HT-29 (cell line): ENCODE measurements around the gene BLOC1S5. TPM values are rescaled to one million over a fixed set of nuclear protein-coding genes. Genes with fewer than 3 reads are reported as not detected.
"Not testable (repeated sequence)": the region's sequence is repeated elsewhere in the genome, so short reads cannot be mapped to it uniquely, and the experiment has no call there.

ENCODE experiments used
- DNase-seq: peaks from one replicate; pipeline ENCODE4 v3.0.0-alpha.2; 2015; ENCODE audit warnings: low spot score
- total RNA-seq: library from RNA; depleted of rRNA; stranded (reverse); fragments of >200 nt; shearing (Covaris generic); gene quantifications from 2 replicates; pipeline ENCODE4 v1.2.3, GENCODE V29; 2014

Gene BLOC1S5
- total RNA-seq, 1 experiment from 2014 or later = 8.4 TPM

GRCh38 chr6:8082572-8082953, 18.4 kb upstream of the BLOC1S5 start:
- DNase-seq = no peak

GRCh38 chr6:8080362-8081151, 16.4 kb upstream of the BLOC1S5 start:
- DNase-seq = no peak

DNA sequence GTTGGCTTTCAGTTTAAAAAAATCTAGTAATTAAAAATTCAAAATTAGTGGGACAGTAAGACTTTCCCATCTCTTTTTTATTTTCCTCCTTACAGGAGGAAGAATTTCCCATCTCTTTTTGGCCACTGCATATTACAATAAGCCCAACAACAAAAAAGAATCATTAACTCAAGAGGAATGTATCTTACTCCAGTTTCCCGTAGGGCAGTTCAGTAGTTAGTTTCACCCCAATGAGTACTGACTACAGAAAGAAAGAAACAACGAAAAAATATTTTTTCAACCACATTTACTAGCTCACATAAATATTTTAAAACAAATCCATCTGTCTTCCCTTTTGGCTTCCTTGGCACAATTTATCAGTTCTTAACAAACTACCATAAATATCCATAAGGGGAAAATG, 14.9 kb upstream of the BLOC1S5 start:
- DNase-seq = no peak

- DNase-seq = no peak
These were observed 13.8 kb upstream of the BLOC1S5 start for GRCh38 chr6:8077991-8078390.

DNA sequence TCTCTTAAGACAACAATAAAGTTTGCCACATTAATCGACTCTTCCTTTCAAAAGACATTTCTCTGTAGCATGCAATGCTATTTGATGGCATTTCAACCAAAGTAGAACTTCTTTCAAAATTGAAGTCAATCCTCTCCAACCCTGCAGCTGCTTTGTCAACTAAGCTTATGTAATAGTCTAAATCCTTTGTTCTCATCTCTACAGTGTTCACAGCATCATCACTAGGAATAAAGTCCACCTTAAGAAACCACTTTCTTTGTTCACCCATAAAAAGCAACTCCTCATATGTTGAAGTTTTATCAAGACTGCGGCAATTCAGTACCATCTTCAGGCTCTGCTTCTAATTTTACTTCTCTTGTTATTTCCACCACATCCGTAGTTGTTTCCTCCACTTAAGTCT, 11.5 kb upstream of the BLOC1S5 start:
- DNase-seq = no peak

- DNase-seq = no peak
These were observed 11.0 kb upstream of the BLOC1S5 start for GRCh38 chr6:8075185-8075584.

DNA sequence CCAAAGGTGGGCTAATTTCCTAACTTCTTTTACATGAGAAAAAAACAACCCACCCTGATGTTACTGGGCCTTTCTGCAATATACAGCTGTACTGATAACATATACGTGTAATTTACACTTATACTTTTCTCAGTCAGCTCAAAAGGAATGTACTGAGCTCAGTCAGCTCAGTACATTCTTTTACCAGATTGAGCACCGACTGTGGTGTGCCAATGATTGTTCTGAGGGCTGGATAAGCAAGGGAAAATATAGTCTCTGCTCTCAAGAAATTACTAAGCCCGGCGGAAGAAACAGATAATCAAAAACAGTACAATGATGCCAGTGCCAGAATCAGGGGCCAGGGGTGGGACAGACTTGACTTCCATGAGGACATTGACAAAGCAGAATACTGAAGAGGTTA, 10.0 kb upstream of the BLOC1S5 start:
- DNase-seq = no peak

GRCh38 chr6:8073758-8074157, 9.6 kb upstream of the BLOC1S5 start:
- DNase-seq = no peak

- DNase-seq = no peak
These were observed 6.5 kb upstream of the BLOC1S5 start for GRCh38 chr6:8070718-8071117.

DNA sequence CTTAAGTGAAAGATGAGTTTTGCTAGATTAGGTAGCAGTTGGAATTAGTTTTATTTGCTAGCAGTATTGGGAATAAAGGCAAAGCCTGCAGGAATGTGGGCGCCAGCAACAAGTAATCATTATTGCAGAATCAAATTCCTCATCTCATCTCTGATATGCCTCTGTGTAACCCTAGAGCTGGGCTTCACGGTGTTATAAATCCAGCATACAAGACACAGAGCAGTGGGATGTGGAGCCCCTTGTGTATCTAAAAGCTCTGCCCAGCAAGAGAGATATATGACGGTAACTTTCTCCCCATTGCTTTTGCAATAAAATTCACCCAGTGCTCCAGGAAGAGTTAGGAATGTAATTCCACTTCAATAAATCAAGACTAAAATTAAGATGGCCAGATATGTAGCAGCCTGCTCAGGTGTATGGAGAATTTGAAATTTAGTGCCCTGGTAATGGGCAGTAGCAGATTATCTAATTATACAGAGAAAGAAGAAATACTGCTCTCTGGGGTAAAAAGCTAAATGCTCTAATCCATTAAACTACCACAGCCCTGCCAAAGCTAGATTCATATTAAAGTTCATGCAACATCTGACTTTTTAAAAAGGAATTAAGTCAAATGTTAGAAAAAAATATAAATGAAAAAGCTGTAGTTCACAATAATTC, 5.6 kb upstream of the BLOC1S5 start:
- DNase-seq = no peak

- no peak for DNase-seq
These were observed 5.0 kb upstream of the BLOC1S5 start for GRCh38 chr6:8069151-8069550.

- no peak for DNase-seq
These were observed 1.9 kb upstream of the BLOC1S5 start for GRCh38 chr6:8066108-8066507.

- DNase-seq = no peak
These were observed 1.3 kb upstream of the BLOC1S5 start for GRCh38 chr6:8065519-8065911.

DNA sequence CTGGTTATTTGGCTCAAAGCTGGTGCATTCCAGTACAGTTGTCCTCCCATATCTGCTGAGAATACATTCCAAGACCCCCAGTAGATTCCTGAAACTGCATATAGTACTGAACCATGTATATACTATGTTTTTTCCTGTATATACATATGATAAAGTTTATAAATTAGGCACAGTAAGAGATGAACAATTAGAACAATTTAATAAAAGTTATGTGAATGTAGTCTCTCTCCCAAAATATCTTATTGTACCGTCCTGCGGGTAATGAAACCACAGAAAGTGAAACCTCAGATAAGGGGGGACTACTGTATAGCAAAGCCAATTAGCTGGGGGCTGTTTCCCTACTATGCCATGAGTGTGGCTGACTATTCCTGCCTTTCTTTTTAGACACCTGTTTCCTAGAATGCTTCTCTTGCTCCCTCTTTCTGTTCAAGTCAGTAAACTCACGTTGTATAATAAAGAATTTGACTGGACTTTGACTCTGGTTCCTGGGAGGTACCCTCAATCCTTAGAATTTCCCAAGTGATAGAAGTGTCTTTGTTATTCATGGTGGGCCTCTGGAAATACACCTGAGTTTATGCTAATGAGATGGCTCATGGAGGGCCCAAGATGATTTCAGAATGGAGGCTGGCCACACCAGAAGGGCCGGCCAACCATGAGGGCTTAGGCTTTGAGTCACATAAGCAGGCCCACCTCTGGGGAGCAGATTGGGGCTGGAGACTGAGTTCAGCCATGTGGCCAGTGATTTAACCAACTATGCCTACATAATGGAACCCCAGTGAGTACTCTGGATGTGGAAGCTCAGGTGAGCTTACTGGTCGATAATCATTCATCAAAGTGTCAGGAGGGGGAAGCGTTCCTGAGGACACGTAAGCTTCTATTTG, 689 bp upstream of the BLOC1S5 start:
- peak; percentile 50 for DNase-seq

GRCh38 chr6:8061736-8062135, 2.5 kb downstream of the BLOC1S5 start:
- DNase-seq = no peak

DNA sequence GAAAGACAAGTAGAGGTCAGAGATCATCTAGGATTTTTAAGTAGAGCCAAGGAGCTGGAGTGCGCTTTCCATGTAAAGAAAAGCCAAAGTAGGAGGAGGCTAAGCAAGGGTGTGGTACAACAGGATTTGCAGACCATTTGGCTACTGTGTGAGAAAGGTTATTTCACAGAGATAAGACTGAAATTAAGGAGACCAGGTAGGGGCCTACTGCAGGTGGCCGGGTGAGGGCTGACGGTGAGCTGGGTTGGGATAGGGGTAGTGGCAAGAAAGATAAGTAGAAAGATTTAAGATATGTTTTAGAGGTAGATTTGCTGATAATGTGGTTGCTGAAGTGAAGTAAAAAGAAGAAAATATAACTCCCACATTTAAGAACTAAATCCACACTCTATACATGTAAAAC, 3.8 kb downstream of the BLOC1S5 start:
- DNase-seq = no peak

DNA sequence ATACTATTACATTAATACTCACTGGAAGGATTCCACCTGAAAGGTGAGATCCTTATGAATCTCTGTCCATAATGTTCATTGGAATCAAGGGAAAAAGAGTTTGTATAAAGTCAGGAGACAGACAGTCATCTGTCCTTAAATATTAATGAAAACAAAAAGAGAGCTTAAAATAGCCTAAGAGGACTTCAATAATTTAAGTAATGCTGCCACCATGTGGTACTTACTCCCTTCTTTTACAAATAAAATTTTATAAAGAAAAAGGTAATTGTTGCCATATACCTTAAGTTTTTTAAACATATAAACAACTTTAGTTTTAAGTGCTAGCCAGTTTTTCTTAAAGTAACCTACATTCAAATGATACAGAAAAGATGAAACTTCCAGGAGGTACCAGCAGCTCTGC, 5.1 kb downstream of the BLOC1S5 start:
- DNase-seq = no peak

- no peak for DNase-seq
These were observed 6.4 kb downstream of the BLOC1S5 start for GRCh38 chr6:8057793-8058192.

GRCh38 chr6:8057263-8057662, 6.9 kb downstream of the BLOC1S5 start:
- no peak for DNase-seq

DNA sequence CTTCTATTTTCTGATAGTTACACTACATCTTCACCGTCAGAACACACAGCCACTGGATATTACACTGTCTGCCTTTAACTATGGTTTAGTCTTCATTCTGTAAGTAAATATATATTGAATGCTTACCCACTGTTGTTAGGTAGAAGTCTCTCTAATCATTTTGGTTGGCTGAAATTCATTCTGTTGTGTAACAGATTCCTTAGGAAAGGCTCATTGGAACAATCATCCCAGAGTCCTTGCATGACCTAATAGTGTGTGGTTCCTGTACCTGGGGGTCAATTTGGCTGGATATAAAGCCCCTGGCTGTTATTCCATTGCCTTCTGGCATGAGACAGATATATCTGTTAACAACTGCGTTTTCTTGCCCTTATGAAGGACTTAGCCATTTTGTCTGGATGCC, 9.9 kb downstream of the BLOC1S5 start:
- no peak for DNase-seq

DNA sequence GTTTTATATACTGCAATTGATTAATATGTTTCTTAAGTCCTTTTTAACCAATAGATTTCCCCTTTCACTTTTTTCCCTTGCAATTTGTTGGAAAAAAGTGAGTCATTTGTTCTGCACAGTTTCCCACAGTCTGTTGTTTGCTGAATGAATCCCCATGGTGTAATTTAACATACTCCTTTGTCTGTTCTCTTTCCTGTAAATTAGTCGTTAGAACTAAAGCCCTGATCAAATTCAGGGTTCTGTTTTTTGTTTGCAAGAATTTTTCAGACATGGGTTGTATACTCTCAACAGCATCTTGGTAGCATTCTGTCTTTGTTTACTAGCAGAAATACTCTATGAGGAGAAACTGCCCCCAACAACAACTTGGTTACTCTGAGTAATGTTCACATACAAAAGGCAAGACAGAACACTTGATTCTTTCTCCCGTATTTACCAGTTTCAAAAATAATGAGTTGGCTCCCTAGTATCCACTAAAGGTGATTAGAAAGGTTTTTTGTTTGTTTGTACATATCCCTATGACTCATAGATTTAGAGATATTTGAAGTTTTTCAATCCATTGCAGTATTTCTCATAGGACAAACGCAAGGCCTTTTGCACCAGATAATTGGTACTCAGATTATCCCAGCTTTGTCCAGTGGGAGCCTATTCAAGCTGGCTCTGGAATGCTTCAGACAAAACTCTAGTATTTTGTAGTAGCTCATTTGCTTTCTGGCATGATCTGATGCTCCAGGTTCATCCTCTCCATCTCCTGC, 16.5 kb downstream of the BLOC1S5 start:
- DNase-seq = no peak

DNA sequence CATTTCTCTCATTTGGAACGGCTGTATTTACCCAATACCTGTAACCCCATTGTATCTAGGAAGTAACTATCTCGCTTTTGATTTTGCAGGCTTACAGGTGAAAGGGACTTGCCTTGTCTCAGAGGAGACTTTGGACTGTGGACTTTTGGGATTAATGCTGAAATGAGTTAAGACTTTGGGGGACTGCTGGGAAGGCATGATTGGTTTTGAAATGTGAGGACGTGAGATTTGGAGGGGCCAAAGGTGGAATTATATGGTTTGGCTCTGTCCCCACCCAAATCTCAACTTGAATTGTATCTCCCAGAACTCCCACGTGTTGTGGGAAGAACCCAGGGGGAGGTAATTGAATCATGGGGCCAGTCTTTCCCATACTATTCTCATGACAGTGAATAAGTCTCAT, 18.4 kb downstream of the BLOC1S5 start:
- not testable (repeated sequence) for DNase-seq
